Mammary epithelial cell (primary cell): ENCODE measurements around the gene KBTBD4.

Experiments used
- CTCF ChIP-seq, 2 donors: IDR thresholded peaks in 1 of 2; conservative IDR thresholded peaks in 1 of 2; 2 replicates each; pipeline ENCODE4 v1.5.1; 2011 to 2012; ENCODE audit warnings: inconsistent platforms in 2 of 2, low read length in 2 of 2, mild to moderate bottlenecking in 2 of 2, control low read depth in 1 of 2, low read depth in 1 of 2; ENCODE audit not compliant: insufficient read depth in 1 of 2; ENCODE audit errors: extremely low read depth in 1 of 2
- EZH2 ChIP-seq: IDR thresholded peaks from 2 replicates; pipeline ENCODE4 v1.6.1; 2012; ENCODE audit warnings: low read length, inconsistent platforms, borderline replicate concordance

- TF ChIP-seq CTCF (conservative IDR thresholded peaks at IDR 0.05 in 1 of 2, IDR thresholded peaks at IDR 0.05 in 1 of 2; ENCODE audit: extremely low read depth in 1 of 2, insufficient read depth in 1 of 2, low read depth in 1 of 2, low read length in 2 of 2) (no peak), EZH2 (no peak)
Observed at GRCh38 chr11:47534704-47535251, 44.0 kb downstream of the KBTBD4 start.
